Kidney (tissue), 14 donors: ENCODE data around the gene TMEM19. TPM values are rescaled to one million over a fixed set of nuclear protein-coding genes. Genes with fewer than 3 reads are reported as not detected.

Experiments used
- DNase-seq, 5 donors: peaks; one replicate each; pipeline ENCODE4 v3.0.0-alpha.2; 2013 to 2020
- FAIRE-seq: peaks from 2 replicates; lab custom pipeline; 2012; peaks lifted over from hg19 to GRCh38; lab: Jason Lieb, UNC
- H3K27ac ChIP-seq, 2 donors: one replicate each; pipeline ENCODE4 v1.7.0; 2013; ENCODE audit warnings: low read depth in 2 of 2, low read length in 2 of 2, inconsistent platforms in 1 of 2
- H3K27me3 ChIP-seq: one replicate; pipeline ENCODE4 v1.7.1; 2013; ENCODE audit warnings: low read length, inconsistent platforms; ENCODE audit not compliant: control insufficient read depth, insufficient read depth
- H3K36me3 ChIP-seq, 3 donors: one replicate each; pipeline versions ENCODE4 v1.7.0 to v1.7.1; 2013; ENCODE audit warnings: low read length in 3 of 3, control low read depth in 1 of 3, inconsistent platforms in 1 of 3; ENCODE audit not compliant: insufficient read depth in 3 of 3, control insufficient read depth in 2 of 3
- H3K4me1 ChIP-seq, 3 donors: one replicate each; pipeline versions ENCODE4 v1.7.0 to v1.7.1; 2013; ENCODE audit warnings: low read length in 3 of 3, inconsistent platforms in 1 of 3, low read depth in 1 of 3; ENCODE audit not compliant: control insufficient read depth in 2 of 3, insufficient read depth in 2 of 3
- H3K4me3 ChIP-seq, 3 donors: one replicate each; pipeline versions ENCODE4 v1.7.0 to v1.8.1; 2013; ENCODE audit warnings: low read length in 3 of 3, control low read depth in 1 of 3, inconsistent platforms in 1 of 3
- H3K9ac ChIP-seq, 3 donors: one replicate each; pipeline versions ENCODE4 v1.7.0 to v1.7.1; 2013; ENCODE audit warnings: low read length in 3 of 3, control low read depth in 1 of 3, inconsistent platforms in 1 of 3
- H3K9me3 ChIP-seq, 3 donors: one replicate each; pipeline versions ENCODE4 v1.7.0 to v1.7.1; 2013; ENCODE audit warnings: low read length in 3 of 3, control low read depth in 1 of 3, inconsistent platforms in 1 of 3; ENCODE audit not compliant: control insufficient read depth in 2 of 3, insufficient read depth in 1 of 3
- CTCF ChIP-seq: IDR thresholded peaks from 3 replicates; pipeline ENCODE4 v1.5.1; 2012; ENCODE audit warnings: mild to moderate bottlenecking, moderate library complexity, borderline replicate concordance; ENCODE audit not compliant: insufficient read depth; ENCODE audit errors: extremely low read depth
- intact Hi-C: fragments of 100-400 bp; cut with DNase I; formaldehyde crosslinking; loops from one replicate; pipeline ENCODE4 v1.11.1; 2022
- polyA plus RNA-seq: library from polyadenylated mRNA; stranded (reverse); fragments of 350-450 nt; fragmentation: Illumina TruSeq; extraction: RNeasy Lipid Tissue Mini Kit (QIAGEN cat#74804); gene quantifications from one replicate; pipeline ENCODE4 v1.2.3, GENCODE V29; 2014; ENCODE audit warnings: low read depth, low replicate concordance; ENCODE audit not compliant: insufficient read depth
- total RNA-seq: library from RNA; stranded (reverse); fragmentation: NEBNext Ultra II Directional; extraction: Animal tissue kit (Norgen Biotek cat#: 25700); gene quantifications from one replicate; pipeline ENCODE4 v1.2.1, GENCODE V29; 2021
- donor health status: control.
- donor health status: control.
- donor health status: control.
- donor health status: control.
- donor health status: control.
- donor health status: DM: yes; HTN: yes; CAD: no.
- donor health status: Normal renal cell carcinoma (clear cell type).

Gene TMEM19
- total and polyA plus RNA-seq, 2 donors from 2014 or later, result 14.9 to 35.6 TPM

- peak; percentile 7 for TF ChIP-seq CTCF
Observed at GRCh38 chr12:71639341-71639760, 46.5 kb upstream of the TMEM19 start.

GRCh38 chr12:71640316-71640715 lies 45.6 kb upstream of the TMEM19 start:
- no peak for FAIRE-seq
- Histone ChIP-seq H3K9me3 (no peaks in the 10 kb centered on the region), H3K36me3 (peaks cover 2 to 33% (median 11%) of the 10 kb centered on the region in 3 donors), H3K27me3 (no peaks in the 10 kb centered on the region), H3K9ac (no peak overlapping the region), H3K4me1 (no peaks in the 10 kb centered on the region), H3K27ac (no peak overlapping the region), H3K4me3 (no peak overlapping the region)
- DNase-seq, result no peak
- no peak for TF ChIP-seq CTCF
- intact Hi-C loops, result no loop called here

More at GRCh38 chr12:71639341-71639760, 46.5 kb upstream of the TMEM19 start:
- FAIRE-seq (no peak), DNase-seq (no peak)
- Histone ChIP-seq H3K4me3 (no peak overlapping the region), H3K27me3 (no peaks in the 10 kb centered on the region), H3K9ac (no peak overlapping the region), H3K36me3 (peaks cover 3 to 39% (median 16%) of the 10 kb centered on the region in 3 donors), H3K4me1 (no peaks in the 10 kb centered on the region), H3K27ac (no peak overlapping the region), H3K9me3 (no peaks in the 10 kb centered on the region)
- intact Hi-C loops, result no loop called here

- no peak overlapping the region for H3K27ac ChIP-seq
- H3K36me3 ChIP-seq, result peaks cover 0 to 29% (median 11%) of the 10 kb centered on the region in 3 donors
- H3K4me1 ChIP-seq, result no peaks in the 10 kb centered on the region
- TF ChIP-seq CTCF, result no peak
- no peaks in the 10 kb centered on the region for H3K27me3 ChIP-seq
- FAIRE-seq (no peak), DNase-seq (no peak)
- H3K4me3 ChIP-seq, result no peak overlapping the region
- H3K9me3 ChIP-seq, result no peaks in the 10 kb centered on the region
- intact Hi-C loops, result no loop called here
- no peak overlapping the region for H3K9ac ChIP-seq
Observed at GRCh38 chr12:71641390-71641789, 44.5 kb upstream of the TMEM19 start.

- no peak for TF ChIP-seq CTCF
- Histone ChIP-seq H3K27me3 (no peaks in the 10 kb centered on the region), H3K9ac (no peak overlapping the region), H3K4me3 (no peak overlapping the region), H3K36me3 (peaks cover 0 to 34% (median 10%) of the 10 kb centered on the region in 3 donors), H3K4me1 (no peaks in the 10 kb centered on the region), H3K27ac (no peak overlapping the region), H3K9me3 (no peaks in the 10 kb centered on the region)
- intact Hi-C loops, result no loop called here
- DNase-seq (no peak), FAIRE-seq (no peak)
Observed at GRCh38 chr12:71642264-71642663, 43.6 kb upstream of the TMEM19 start.
